HT-29 (cell line): ENCODE measurements around the gene NUCB1. TPM values are rescaled to one million over a fixed set of nuclear protein-coding genes. Genes with fewer than 3 reads are reported as not detected.
A peak's percentile ranks its signal among the peaks of the same experiment; 100 is the strongest.
"Not testable (repeated sequence)": the region's sequence is repeated elsewhere in the genome, so short reads cannot be mapped to it uniquely, and the experiment has no call there.

Source experiments
- DNase-seq: peaks from one replicate; pipeline ENCODE4 v3.0.0-alpha.2; 2015; ENCODE audit warnings: low spot score
- total RNA-seq: library from RNA; depleted of rRNA; stranded (reverse); fragments of >200 nt; shearing (Covaris generic); gene quantifications from 2 replicates; pipeline ENCODE4 v1.2.3, GENCODE V29; 2014

The NUCB1 gene
- total RNA-seq, 1 experiment from 2014 or later = 185 TPM

DNA sequence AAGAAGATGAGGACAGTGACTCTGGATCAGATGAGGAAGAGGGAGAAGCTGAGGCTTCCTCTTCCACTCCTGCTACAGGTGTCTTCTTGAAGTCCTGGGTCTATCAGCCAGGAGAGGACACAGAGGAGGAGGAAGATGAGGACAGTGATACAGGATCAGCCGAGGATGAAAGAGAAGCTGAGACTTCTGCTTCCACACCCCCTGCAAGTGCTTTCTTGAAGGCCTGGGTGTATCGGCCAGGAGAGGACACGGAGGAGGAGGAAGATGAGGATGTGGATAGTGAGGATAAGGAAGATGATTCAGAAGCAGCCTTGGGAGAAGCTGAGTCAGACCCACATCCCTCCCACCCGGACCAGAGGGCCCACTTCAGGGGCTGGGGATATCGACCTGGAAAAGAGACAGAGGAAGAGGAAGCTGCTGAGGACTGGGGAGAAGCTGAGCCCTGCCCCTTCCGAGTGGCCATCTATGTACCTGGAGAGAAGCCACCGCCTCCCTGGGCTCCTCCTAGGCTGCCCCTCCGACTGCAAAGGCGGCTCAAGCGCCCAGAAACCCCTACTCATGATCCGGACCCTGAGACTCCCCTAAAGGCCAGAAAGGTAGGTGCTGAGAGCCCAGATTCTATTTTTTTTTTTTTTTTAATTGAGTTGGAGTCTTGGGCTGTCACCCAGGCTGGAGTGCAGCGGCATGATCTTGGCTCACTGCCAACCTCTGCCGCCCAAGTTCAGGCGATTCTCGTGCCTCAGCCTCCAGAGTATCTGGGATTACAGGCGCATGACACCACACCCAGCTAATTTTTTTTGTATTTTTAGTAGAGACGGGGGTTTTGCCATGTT, 25.6 kb upstream of the NUCB1 start:
- DNase-seq = peak; percentile 61

DNA sequence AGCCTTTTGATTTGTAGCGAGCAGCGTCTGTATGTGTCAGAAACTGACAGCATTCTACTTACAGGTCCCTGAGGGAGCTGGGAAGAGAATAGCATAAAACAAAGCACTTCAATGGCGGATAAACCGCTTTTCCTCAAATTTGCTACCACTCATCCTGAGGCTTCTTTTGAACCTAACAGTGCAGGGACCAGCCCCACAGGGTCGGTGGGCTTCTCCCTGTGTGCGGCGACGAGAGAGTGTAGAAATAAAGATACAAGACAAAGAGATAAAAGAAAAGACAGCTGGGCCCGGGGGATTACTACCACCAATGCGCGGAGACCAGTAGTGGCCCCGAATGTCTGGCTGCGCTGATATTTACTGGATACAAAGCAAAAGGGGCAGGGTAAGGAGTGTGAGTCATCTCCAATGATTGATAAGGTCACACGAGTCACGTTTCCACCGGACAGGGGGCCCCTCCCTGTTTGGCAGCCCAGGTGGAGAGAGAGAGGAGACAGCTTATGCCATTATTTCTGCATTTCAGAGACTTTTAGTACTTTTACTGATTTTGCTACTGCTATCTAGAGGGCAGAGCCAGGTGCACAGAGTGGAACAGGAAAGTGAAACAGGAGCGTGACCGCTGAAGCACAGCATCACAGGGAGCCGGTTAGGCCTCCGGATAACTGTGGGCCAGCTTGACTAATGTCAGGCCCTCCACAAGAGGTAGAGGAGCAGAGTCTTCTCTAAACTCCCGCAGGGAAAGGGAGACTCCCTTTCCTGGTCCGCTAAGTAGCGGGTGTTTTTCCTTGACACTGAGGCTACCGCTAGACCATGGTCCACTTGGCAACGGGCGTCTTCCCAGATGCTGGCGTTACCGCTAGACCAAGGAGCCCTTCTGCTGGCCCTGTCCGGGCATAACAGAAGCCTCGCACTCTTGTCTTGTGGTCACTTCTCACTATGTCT, 23.8 kb upstream of the NUCB1 start:
- DNase-seq = not testable (repeated sequence)

DNA sequence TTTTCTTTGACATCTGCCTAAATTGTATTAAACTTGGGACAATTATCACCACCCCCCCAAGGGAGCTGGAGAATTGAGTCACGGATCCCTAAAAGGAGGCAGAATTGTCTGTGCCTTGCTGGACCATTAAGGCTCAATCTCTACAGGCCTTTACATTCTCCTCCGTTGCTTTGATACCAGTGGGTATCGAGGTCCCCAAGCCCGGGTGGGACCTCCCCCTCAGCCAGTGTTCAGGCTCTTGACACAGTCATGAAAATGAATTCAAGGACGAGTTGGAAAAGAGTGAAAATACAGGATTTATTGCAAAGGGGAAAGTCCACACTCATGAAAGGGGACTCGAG, 22.3 kb upstream of the NUCB1 start:
- DNase-seq = peak; percentile 50

DNA sequence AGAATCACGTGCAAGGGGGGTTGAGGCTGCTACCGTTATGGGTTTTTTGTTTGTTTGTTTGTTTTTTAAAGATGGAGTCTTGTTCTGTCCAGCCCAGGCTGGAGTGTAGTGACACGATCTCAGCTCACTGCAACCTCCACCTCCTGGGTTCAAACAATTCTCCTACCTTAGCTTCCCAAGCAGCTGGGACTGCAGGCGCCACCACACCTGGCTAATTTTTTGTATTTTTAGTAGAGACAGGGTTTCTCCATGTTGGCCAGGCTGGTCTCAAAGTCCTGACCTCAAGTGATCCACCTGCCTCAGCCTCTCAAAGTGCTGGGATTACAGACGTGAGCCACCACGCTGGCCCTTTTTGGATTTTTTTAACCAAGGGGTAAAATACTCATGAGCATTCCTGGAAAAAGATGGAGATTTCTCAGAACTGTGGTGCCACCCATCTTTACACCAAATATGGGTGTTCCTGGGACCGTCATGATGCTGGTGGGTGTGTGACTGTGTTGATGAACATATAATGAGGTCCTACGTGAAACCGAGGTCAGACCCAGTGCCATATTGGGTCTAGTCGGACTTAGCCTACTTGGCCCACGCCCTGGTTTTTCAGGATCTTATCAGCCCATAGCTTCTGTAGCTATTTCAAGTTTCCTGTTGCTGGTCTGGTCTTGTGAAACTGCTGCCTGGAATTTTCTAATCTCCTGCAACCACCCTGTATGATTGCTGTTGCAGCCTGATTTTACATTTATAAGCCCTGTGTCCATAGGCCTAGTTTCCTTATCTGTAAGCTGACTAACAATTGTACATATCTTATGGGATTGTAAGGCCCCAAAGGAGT, 21.7 kb upstream of the NUCB1 start:
- DNase-seq = peak; percentile 61

DNA sequence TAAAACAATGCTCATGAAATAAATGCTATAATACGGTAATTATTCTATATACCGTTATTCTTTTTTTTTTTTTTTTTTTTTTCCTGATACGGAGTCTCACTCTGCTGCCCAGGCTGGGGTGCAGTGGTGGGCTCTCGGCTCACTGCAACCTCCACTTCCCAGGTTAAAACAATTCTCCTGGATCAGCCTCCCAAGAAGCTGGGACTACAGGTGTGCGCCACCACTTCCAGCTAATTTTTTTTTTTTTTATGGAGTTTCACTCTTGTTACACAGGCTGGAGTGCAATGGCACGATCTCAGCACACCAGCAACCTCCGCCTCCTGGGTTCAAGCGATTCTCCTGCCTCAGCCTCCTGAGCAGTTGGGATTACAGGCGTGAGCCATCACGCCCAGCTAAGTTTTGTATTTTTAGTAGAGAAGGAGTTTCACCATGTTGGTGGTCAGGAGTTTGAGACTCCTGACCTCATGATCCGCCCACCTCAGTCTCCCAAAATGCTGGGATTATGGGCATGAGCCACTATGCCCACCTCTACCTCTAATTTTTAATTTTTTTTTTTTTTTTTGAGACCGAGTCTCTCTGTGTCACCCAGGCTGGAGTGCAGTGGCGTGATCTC, 21.0 kb upstream of the NUCB1 start:
- DNase-seq = no peak

DNA sequence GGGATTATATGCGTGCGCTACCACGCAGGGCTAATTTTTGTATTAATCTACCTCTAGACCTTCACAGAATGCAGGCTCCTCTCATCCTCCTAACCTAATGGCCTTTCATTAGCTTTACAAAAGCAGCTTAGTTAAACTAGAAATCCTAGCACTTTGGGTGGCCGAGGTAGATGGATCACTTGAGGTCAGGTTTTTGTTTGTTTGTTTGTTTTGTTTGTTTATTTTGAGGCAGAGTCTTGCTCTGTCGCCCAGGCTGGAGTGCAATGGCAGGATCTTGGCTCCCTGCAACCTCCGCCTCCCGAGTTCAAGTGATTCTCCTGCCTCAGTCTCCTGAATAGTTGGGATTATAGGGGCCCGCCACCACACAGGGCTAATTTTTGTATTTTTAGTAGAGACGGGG, 20.4 kb upstream of the NUCB1 start:
- not testable (repeated sequence) for DNase-seq

DNA sequence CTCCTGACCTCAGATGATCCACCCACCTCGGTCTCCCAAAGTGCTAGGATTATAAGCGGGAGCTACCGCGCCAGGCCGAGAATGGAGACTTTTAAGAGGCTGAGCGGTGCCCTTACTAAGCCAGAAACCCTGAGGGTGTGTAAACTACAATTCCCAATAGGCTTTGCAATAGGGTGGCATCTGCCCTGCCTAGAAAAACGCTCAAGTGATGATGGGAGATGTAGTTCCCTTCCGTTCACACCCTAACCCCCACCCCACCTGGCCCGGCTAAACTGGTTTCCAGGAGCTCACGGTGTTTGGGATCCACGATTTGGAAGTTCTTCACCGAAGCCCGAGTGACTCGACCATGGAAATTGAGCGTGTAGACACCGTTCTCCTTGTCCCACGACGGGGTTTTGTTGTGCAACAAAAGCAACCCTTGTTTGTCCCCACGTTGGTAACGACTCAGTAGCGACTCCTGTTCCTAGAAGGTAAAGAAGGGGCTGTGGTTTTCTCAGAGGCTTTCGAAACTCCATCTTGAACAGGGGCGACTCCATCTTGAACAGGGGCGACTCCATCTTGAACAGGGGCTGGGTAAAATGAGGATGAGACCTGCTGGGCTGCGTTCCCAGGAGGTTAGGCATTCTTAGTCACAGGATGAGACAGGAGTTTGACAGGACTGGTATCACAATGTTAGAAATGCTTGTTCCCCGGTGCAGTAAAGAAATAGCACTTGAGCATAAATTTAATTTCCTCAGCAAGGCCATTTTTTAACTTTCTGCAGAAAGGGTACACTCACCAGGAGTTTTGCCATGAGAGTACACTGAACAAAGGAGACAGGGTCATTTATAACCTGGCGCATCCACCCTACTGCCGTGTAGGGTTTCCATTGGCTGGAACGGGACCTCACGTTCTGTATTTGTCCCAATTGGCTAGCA, 18.1 kb upstream of the NUCB1 start:
- DNase-seq = peak; percentile 54

DNA sequence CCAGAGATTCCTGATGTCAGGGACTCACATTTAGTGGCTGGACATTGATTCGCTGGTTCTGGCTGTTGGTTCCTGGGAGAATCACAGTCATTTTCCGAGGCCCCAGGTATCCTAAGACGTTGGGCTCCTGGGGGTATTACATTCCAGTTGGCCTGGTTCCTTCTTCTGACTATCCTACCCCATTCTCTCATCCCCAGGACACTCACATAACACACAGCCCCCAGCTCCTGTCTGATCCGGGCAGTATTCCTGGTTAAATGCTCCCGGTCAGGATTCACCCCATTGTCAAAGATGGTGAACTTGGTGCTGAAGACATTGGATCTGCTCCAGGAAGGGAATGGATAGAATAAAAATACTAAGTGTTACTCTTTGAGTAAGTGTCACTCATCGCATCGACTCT, 16.4 kb upstream of the NUCB1 start:
- no peak for DNase-seq

DNA sequence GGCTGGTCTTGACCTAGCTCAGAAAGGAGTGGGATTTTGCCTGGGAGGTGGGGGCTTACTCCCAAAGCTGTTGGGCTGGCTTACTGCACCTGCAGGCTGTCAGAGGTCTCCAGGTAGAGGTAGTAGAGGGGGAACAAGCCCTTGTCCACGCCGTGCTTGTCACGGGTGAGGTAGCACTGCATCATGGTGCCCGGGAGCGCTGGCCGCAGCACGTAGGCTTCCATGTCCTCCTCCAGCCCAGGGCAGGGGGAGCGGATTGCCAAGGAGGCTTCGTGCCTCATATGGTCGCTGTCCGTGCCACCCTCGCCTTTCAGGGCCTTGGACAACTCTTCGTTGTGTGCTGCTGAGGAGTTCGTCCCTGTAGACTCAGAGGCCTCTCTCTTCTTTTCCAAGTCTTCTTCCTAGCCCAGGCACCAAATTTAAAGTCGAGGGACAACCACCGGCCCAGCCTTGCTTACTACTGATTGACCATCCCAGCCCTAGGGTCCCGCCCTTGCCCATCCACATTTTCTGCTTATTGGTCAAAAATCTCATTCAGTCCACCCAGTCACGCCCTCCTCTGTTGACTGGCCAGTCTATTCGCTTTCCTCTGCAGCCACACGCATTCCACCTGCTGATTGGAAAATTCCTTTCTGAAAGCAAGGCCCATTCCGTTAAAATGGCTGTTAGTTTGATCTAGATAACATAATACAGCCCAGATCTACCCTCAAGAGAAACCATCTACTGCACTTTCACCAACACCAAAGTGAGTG, 12.1 kb upstream of the NUCB1 start:
- no peak for DNase-seq

DNA sequence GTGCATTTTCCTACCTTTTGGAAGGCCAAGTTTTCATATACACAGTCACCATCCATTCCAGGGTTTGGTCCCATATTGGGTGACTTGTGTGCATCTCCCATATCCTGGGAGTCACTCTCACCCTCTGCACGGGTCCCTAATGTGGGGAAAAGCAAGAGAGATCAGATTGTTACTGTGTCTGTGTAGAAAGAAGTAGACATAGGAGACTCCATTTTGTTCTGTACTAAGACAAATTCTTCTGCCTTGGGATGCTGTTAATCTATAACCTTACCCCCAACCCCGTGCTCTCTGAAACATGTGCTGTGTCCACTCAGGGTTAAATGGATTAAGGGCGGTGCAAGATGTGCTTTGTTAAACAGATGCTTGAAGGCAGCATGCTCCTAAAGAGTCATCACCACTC, 10.6 kb upstream of the NUCB1 start:
- not testable (repeated sequence) for DNase-seq

DNA sequence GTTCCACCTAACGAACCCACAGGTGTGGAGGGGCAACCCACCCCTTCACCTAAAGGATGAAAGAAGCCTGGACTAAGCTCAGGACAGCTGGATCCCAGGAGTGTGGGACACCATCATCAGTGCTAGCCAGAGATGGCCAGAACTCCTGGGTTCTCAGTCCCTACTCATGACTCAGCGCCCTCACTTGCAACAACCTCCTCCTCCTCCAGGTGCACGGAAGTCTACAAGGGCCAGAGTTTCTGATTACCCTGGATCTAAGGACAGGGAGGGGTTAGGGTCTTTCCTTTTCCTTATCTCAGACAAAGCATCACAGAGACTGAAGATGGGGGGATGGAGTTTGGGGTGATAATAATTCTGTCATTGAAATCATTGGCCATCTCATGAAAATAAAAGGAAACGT, 9.6 kb upstream of the NUCB1 start:
- no peak for DNase-seq

DNA sequence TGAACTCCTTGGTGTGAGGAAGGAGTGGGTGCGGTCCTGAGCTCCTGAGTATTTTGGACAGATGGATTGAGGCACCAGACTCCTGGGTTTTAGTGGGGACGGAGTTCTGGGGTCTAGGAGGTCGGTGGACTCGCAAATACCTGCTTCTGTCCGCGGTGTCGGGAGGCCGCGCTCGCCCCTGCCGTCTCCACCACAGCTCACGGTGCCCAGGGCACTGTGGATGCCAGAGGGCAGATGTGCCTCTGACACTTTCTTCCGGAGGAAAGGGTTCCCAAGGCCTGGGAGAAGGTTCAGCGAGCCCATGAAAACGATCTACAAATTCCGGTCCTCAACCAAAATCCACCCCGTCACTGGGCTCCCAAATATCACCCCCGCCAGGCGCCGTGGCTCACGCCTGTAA, 4.9 kb upstream of the NUCB1 start:
- DNase-seq = no peak

DNA sequence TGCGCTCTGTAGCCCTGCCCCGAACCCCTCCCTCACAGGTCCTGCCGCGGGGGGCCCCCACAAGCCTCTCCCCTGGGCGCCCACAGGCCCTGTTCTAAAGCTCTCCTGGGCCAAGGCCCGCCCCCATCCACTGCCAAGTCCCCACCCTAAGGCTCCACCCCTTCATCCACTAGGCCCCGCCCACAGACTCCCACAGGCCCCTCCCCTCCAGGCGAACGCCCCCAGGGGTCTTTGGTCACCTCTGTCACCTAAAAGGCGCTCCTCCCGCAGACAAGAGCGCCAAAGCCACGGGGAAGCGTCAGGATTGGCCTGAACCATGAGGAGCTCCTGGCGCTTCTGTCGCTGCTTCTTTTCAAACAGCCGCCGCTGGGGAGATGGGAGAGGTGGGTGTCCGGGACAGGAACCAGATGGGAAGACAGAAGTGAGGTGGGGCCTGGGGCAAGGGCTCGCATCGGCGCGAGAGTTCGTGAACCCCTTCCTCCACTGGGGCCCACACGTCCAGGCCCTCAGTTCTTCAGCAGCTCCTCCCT, 3.9 kb upstream of the NUCB1 start:
- no peak for DNase-seq

DNA sequence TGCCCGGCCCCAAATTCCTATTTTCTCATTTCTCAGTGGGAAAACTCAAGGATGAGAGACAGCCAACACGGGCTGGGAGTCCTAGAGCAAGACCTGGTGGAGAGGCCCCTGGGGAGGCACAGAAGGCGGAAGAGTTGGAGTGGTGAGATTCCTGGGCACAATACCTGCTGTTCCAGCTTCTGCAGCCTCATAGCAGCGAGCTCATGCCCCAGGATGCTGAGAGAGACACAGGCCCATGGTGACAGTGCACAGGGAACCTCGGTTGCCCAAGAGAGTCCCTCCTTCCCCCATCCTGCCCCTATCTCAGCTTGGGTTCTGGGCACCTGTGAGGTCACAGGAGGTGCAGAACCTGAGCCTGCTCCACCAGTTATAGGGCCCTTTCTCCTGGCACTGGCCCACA, 2.9 kb upstream of the NUCB1 start:
- DNase-seq = no peak

DNA sequence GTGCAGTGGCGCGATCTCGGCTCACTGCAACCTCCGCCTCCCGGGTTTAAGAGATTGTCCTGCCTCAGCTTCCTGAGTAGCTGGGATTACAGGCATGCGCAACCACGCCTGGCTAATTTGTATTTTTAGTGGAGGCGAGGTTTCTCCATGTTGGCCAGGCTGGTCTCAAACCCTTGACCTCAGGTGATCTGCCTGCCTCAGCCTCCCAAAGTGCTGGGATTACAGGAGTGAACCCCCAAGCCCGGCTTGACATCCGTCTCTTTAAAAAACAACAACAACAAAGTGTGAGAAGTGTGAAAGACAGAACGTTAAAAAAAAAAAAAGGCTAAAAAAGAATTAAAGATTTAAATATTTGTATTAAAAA, 744 bp upstream of the NUCB1 start:
- not testable (repeated sequence) for DNase-seq

DNA sequence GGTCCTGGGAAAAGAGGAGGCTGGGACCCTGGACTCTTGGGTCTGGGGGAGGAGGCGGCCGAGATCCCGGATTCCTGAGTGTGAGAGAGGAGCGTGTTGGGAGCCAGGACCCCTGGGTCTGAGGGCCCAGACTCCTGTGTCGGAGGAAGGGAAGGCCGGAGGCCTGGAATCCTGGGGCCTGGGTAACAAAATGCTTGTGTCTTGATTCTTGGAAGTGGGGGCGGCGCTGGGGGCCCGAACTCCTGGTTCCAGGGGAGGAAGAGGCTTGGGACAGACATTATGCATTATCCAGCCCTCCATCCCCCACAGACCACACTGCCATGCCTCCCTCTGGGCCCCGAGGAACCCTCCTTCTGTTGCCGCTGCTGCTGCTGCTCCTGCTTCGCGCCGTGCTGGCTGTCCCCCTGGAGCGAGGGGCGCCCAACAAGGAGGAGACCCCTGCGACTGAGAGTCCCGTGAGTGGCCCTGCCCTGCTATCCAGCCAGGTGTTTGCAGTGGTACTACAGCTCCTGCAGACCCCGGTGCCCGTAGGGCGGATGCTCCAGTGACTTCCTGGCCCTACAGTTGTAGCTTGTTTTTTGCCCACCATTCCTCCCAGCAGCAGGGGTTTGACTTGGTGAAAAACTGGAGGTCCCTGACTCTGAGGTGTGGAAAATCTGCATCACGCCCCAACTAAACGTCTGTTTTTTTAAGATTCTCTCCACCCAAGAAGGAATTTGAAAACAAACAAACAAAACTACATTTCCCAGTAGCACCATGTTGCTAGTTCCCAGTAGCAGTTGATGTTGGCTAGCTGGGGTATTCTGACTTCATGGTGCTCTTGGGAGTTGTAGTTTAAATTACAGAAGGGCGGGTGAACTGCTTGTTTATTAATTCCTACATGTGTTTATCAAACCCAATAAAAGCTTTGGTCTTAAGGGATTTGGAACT, 630 bp downstream of the NUCB1 start:
- DNase-seq = peak; percentile 52

DNA sequence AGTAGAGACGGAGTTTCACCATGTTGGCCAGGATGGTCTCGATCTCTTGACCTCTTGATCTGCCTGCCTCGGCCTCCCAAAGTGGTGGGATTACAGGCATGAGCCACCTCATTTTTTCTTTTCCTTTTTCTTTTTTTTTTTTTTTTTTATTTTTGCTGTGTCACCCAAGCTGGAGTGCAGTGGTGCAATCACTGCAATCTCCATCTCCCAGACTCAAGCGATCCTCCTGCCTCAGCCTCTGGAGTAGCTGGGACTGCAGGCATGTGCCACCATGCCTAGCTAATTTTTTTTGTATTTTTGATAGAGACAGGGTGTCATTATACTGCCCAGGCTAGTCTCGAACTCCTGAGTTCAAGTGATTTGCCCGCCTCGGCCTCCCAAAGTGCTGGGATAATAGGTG, 2.2 kb downstream of the NUCB1 start:
- DNase-seq = not testable (repeated sequence)

DNA sequence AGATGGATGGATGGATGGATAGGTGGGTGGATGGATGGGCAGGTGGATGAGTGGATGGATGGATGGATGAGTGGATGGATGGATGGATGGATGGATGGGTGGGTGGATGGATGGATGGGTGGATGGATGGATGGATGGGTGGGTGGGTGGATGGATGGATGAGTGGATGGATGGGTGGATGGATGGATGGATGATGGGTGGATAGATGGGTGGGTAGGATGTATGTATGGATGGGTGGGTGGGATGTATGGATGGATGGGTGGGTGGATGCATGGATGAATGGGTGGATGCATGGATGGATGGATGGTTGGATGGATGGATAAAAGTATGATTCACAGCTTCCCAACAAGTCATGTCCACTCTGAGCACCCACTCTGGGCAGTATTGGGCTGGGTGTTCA, 3.7 kb downstream of the NUCB1 start:
- not testable (repeated sequence) for DNase-seq
